AG04450 (cell line): ENCODE data around the gene P2RX2. TPM values are rescaled to one million over a fixed set of nuclear protein-coding genes. Genes with fewer than 3 reads are reported as not detected.

Experiments
- CTCF ChIA-PET: fragments of 300-600, 350-600 bp; formaldehyde crosslinking; extraction: SDS; loops from one replicate; lab custom pipeline; 2022; ENCODE audit warnings: antibody characterized with exemption, inconsistent platforms; lab: Charles Lee
- POLR2A ChIA-PET: fragments of 350-600 bp; formaldehyde crosslinking; extraction: SDS; loops from one replicate; lab custom pipeline; 2021; ENCODE audit warnings: antibody characterized with exemption, inconsistent platforms; lab: Yijun Ruan, JAX
- DNase-seq: peaks from one replicate; pipeline ENCODE4 v3.0.0-alpha.2; 2011; ENCODE audit warnings: low read depth, low spot score
- H3K27ac ChIP-seq: one replicate; pipeline ENCODE4 v1.5.1; 2012; ENCODE audit warnings: low read depth, low read length, control low read depth
- H3K27me3 ChIP-seq: one replicate; pipeline ENCODE4 v1.6.0; 2012; ENCODE audit warnings: low read length; ENCODE audit not compliant: control insufficient read depth, insufficient read depth
- H3K4me3 ChIP-seq: 2 replicates; pipeline ENCODE4 v1.5.1; 2011; ENCODE audit warnings: mild to moderate bottlenecking, low read depth, low read length, control low read depth
- H3K9me3 ChIP-seq: 2 replicates; pipeline ENCODE4 v1.5.1; 2012; ENCODE audit warnings: low read length; ENCODE audit not compliant: control insufficient read depth, insufficient read depth
- polyA plus RNA-seq: library from polyadenylated mRNA; depleted of rRNA; stranded (reverse); fragments of >200 nt; gene quantifications from 2 replicates; pipeline ENCODE4 v1.2.3, GENCODE V29; 2011
- TF ChIP-seq, protein P1 (sequence below): IDR thresholded peaks from 2 replicates; pipeline ENCODE4 v1.5.1; 2011; ENCODE audit warnings: low read depth, low read length, control low read depth, inconsistent platforms

Gene P2RX2
- polyA plus RNA-seq, 1 experiment: not detected

DNA sequence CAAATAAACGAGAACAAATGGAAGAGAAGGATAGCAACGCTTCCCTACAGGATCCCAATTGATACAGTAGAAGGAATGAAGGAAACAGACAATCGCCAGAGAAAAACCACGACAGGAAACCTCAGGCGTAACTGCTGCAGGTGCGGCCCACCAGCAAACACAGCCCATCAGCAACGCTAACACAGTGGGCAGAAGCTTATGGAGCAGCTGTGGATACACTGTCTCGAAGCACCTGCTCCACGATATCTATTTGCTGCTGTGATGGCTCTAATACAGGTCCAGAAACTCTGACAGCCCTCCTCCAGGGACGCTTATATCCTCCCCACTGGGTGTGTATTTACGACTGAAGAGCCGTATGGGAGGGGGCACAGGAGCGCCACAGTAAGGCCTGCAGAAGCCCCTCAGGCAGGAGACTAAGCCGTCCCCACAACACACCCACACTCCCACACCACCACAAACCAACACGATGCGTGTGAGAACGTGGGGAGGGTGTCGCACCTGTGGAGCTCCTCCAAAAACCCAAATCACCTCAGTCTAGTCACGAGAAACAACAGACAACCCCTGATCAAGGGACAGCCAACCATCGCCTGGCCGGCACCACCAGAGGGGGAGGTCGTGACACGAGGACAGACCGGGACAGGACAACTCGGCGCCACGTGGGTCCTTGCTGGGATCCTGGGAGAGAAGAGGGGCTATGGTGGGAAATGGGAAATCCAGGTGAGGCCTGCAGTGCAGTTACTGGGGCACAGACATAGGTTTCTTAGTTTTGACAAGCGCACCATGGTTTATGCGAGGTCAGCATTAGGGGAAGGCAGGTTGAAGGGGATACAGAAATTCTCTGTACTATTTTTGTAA lies 44.6 kb downstream of the P2RX2 start:
- no peak overlapping the region for H3K27ac ChIP-seq
- ChIA-PET CTCF (no interaction called here), POLR2A (interaction anchor here (0.6 kb wide), 1 partner anchor 70 kb away, joined by 3 read pairs; no protein-coding TSS in a partner anchor)
- no peak overlapping the region for H3K4me3 ChIP-seq
- no peak for DNase-seq
- no peaks in the 10 kb centered on the region for H3K9me3 ChIP-seq
- no peaks in the 10 kb centered on the region for H3K27me3 ChIP-seq
- TF ChIP-seq, protein P1, sequence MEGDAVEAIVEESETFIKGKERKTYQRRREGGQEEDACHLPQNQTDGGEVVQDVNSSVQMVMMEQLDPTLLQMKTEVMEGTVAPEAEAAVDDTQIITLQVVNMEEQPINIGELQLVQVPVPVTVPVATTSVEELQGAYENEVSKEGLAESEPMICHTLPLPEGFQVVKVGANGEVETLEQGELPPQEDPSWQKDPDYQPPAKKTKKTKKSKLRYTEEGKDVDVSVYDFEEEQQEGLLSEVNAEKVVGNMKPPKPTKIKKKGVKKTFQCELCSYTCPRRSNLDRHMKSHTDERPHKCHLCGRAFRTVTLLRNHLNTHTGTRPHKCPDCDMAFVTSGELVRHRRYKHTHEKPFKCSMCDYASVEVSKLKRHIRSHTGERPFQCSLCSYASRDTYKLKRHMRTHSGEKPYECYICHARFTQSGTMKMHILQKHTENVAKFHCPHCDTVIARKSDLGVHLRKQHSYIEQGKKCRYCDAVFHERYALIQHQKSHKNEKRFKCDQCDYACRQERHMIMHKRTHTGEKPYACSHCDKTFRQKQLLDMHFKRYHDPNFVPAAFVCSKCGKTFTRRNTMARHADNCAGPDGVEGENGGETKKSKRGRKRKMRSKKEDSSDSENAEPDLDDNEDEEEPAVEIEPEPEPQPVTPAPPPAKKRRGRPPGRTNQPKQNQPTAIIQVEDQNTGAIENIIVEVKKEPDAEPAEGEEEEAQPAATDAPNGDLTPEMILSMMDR: no peak

DNA sequence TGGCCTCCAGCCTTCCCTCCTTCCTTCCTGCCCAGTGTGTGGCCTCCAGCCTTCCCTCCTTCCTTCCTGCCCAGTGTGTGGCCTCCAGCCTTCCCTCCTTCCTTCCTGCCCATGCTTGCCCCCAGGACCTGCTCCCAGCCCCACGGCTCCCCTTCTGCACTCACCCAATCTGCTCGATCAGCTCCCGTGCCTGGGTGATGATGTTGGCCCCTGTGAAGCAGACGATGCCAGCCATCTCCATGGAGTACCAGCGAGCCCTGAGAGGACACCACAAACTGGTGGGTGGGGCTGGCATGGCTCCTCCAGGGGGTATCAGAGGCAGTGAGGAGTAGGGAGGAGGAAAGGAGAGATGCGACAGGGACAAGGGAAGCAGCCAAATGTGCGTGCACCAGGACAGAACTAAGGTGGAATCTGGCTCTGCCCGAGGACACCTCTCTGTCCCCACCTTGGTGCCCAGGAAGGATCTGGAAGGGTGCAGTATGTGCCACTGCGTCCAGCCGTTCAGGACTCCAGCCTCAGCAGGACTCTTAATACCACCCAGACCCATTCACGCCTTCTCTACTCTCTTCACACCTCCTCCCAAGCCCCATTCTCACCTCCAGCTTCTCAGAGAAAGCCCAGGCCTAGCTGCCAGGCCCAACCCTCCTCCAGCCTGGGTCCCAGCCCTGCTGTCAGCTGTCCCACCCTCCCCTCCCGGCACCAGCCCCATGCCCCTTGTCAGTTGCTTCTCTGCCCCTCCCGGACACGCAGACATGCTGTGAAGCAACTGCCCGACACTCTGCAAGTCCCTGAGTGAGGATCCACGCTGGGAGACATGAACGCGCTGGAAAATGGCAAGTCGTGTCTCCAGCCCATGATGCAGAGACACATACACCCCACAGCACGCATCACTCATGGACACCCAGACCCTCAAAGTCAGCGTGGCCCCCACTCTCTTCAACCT lies 45.9 kb downstream of the P2RX2 start:
- H3K27me3 ChIP-seq: no peaks in the 10 kb centered on the region
- DNase-seq: no peak
- H3K9me3 ChIP-seq: no peaks in the 10 kb centered on the region
- TF ChIP-seq, protein P1: no peak
- CTCF ChIA-PET: no interaction called here
- POLR2A ChIA-PET: no interaction called here
- H3K27ac ChIP-seq: no peak overlapping the region
- H3K4me3 ChIP-seq: no peak overlapping the region

DNA sequence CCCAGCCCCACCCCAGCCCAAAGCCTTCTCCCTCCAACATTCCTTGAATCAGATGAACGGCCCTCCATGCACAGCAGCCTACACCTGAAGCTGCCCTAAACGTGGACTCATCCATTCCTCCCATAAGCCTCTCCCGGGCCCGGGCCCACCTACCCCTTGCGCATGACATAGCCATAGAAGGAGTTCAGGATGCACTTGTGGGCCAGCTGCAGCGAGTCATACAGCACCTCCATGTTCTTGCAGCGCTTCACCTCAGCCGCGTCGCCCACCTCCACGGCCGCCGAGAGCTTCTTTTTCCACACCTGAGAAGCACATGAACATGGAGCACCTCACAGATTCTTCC lies 46.5 kb downstream of the P2RX2 start:
- POLR2A ChIA-PET: no interaction called here
- TF ChIP-seq, protein P1: no peak
- no peak for DNase-seq
- no peak overlapping the region for H3K27ac ChIP-seq
- H3K27me3 ChIP-seq: no peaks in the 10 kb centered on the region
- CTCF ChIA-PET: no interaction called here
- no peak overlapping the region for H3K4me3 ChIP-seq
- H3K9me3 ChIP-seq: no peaks in the 10 kb centered on the region

DNA sequence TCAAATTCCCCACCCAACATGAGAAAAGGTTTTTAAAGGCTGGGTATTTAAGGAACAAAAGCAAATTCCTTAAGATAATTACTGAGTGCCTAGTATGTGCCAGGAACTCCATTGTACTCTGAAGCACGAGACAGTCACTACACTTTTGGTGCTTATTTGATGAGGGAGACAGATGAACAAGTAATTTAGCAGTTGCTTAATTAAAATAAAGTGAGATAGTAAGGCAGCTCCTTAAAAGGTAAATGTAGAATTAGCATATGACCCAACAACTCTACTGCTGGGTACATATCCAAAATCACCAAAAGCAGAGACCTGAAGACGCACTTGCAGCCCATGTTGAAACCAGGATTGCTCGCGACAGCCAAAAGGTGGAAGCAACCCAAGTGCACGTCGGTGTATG lies 47.2 kb downstream of the P2RX2 start:
- Histone ChIP-seq H3K27ac (no peak overlapping the region), H3K27me3 (no peaks in the 10 kb centered on the region), H3K4me3 (no peak overlapping the region), H3K9me3 (no peaks in the 10 kb centered on the region)
- ChIA-PET POLR2A (no interaction called here), CTCF (no interaction called here)
- TF ChIP-seq, protein P1: no peak
- DNase-seq: no peak
